ENCODE results near the gene SLC25A39.

The SLC25A39 gene

DNA sequence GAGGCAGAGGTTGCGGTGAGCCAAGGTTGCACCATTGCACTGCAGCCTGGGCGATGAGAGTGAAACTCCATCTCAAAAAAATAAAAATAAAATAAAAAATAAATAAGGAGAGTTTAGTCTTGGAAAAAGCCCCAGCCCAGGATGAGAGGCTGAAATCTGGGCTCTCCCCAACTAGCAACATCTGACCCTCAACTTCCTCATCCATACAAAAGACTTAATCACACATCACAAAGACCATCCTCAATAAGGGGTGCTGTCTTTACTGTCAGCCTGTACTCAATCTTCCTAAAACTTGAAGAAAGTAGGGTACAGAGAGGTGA is 45.3 kb downstream of the SLC25A39 start:
- Histone ChIP-seq H3K4me1 (ENCODE audit: control insufficient read depth in 1 of 2, insufficient read depth in 2 of 2, low read length in 2 of 2) (no peaks in the 10 kb centered on the region), H3K23ac (ENCODE audit: low read length) (no peak overlapping the region), H2AK5ac (ENCODE audit: low read length) (no peak overlapping the region), H3K14ac (ENCODE audit: low read length) (no peak overlapping the region), H2AFZ (ENCODE audit: insufficient read depth, low read length, poor library complexity) (no peak overlapping the region), H3K79me1 (ENCODE audit: low read length) (no peaks in the 10 kb centered on the region), H3K79me2 (ENCODE audit: control insufficient read depth, insufficient read depth, low read length, poor library complexity) (no peaks in the 10 kb centered on the region), H2BK120ac (ENCODE audit: insufficient read depth, low read length, poor library complexity) (no peak overlapping the region), H4K91ac (ENCODE audit: low read depth, low read length) (no peak overlapping the region), H3K4me2 (ENCODE audit: low read length) (no peak overlapping the region), H3K9ac (ENCODE audit: low read length) (no peak overlapping the region), H3K9me3 (ENCODE audit: insufficient read depth, low read depth, low read length) (no peaks in the 10 kb centered on the region), H2BK5ac (ENCODE audit: low read depth, low read length, poor library complexity) (no peak overlapping the region), H3K4me3 (ENCODE audit: low read depth, low read length) (no peak overlapping the region), H3K4ac (ENCODE audit: low read depth, low read length) (no peak overlapping the region), H3K18ac (ENCODE audit: low read length) (no peak overlapping the region), H2BK12ac (ENCODE audit: low read length) (no peak overlapping the region), H3K27me3 (ENCODE audit: insufficient read depth, low read length) (no peaks in the 10 kb centered on the region), H4K8ac (ENCODE audit: low read depth, low read length) (no peak overlapping the region), H4K12ac (ENCODE audit: low read depth, low read length) (no peak overlapping the region), H3K36me3 (ENCODE audit: control insufficient read depth in 1 of 2, insufficient read depth in 2 of 2, low read length in 2 of 2) (no peaks in the 10 kb centered on the region), H3K27ac (ENCODE audit: low read depth, low read length) (no peak overlapping the region)
- no CpG with 5 or more reads among the region's 2 CpGs for WGBS (ENCODE audit: extremely low coverage, insufficient coverage, insufficient read length)
- DNase-seq = peak in 1 of 2 donors; percentile 12

GRCh38 chr17:44277976-44278375 is 46.6 kb downstream of the SLC25A39 start:
- no peak overlapping the region for H3K27ac ChIP-seq (ENCODE audit: low read depth, low read length)
- no peak overlapping the region for H3K4me2 ChIP-seq (ENCODE audit: low read length)
- no peak overlapping the region for H2BK5ac ChIP-seq (ENCODE audit: low read depth, low read length, poor library complexity)
- no peak overlapping the region for H4K12ac ChIP-seq (ENCODE audit: low read depth, low read length)
- H3K36me3 ChIP-seq (ENCODE audit: control insufficient read depth in 1 of 2, insufficient read depth in 2 of 2, low read length in 2 of 2) = no peaks in the 10 kb centered on the region
- no peak overlapping the region for H2AFZ ChIP-seq (ENCODE audit: insufficient read depth, low read length, poor library complexity)
- no peak overlapping the region for H2BK120ac ChIP-seq (ENCODE audit: insufficient read depth, low read length, poor library complexity)
- H3K4me3 ChIP-seq (ENCODE audit: low read depth, low read length) = no peak overlapping the region
- no peak overlapping the region for H3K4ac ChIP-seq (ENCODE audit: low read depth, low read length)
- H3K4me1 ChIP-seq (ENCODE audit: control insufficient read depth in 1 of 2, insufficient read depth in 2 of 2, low read length in 2 of 2) = no peaks in the 10 kb centered on the region
- no peak overlapping the region for H4K91ac ChIP-seq (ENCODE audit: low read depth, low read length)
- no peak overlapping the region for H2BK12ac ChIP-seq (ENCODE audit: low read length)
- WGBS (ENCODE audit: extremely low coverage, insufficient coverage, insufficient read length) = no CpG with 5 or more reads among the region's 4 CpGs
- H3K79me2 ChIP-seq (ENCODE audit: control insufficient read depth, insufficient read depth, low read length, poor library complexity) = no peaks in the 10 kb centered on the region
- DNase-seq = no peak
- no peak overlapping the region for H2AK5ac ChIP-seq (ENCODE audit: low read length)
- no peak overlapping the region for H3K18ac ChIP-seq (ENCODE audit: low read length)
- H3K9ac ChIP-seq (ENCODE audit: low read length) = no peak overlapping the region
- no peak overlapping the region for H3K23ac ChIP-seq (ENCODE audit: low read length)
- H3K27me3 ChIP-seq (ENCODE audit: insufficient read depth, low read length) = no peaks in the 10 kb centered on the region
- H3K79me1 ChIP-seq (ENCODE audit: low read length) = no peaks in the 10 kb centered on the region
- H3K9me3 ChIP-seq (ENCODE audit: insufficient read depth, low read depth, low read length) = no peaks in the 10 kb centered on the region
- no peak overlapping the region for H3K14ac ChIP-seq (ENCODE audit: low read length)
- H4K8ac ChIP-seq (ENCODE audit: low read depth, low read length) = no peak overlapping the region

DNA sequence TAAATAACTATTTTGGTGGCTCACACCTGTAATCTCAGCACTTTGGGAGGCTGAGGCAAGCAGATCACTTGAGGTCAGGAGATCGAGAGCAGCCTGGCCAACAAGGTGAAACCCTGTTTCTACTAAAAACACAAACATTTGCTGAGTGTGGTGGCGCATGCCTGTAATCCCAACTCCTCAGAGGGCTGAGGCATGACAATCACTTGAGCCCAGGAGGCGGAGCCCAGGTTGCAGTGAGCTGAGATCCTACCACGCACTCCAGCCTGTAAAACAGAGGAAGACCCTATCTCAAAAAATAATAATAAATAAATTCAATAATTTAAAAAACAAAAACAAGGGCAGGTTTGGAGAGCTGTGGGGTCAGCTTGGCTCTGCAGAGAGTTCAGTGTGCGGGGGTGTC is 51.0 kb downstream of the SLC25A39 start:
- H3K9ac ChIP-seq (ENCODE audit: low read length) = no peak overlapping the region
- no peak overlapping the region for H2BK120ac ChIP-seq (ENCODE audit: insufficient read depth, low read length, poor library complexity)
- no peak overlapping the region for H3K27ac ChIP-seq (ENCODE audit: low read depth, low read length)
- H3K9me3 ChIP-seq (ENCODE audit: insufficient read depth, low read depth, low read length) = peaks cover 2% of the 10 kb centered on the region
- H3K4me1 ChIP-seq (ENCODE audit: control insufficient read depth in 1 of 2, insufficient read depth in 2 of 2, low read length in 2 of 2) = no peaks in the 10 kb centered on the region
- H4K91ac ChIP-seq (ENCODE audit: low read depth, low read length) = no peak overlapping the region
- H2AFZ ChIP-seq (ENCODE audit: insufficient read depth, low read length, poor library complexity) = no peak overlapping the region
- no peaks in the 10 kb centered on the region for H3K27me3 ChIP-seq (ENCODE audit: insufficient read depth, low read length)
- H3K14ac ChIP-seq (ENCODE audit: low read length) = no peak overlapping the region
- H4K8ac ChIP-seq (ENCODE audit: low read depth, low read length) = no peak overlapping the region
- H3K79me1 ChIP-seq (ENCODE audit: low read length) = no peaks in the 10 kb centered on the region
- no peak overlapping the region for H3K23ac ChIP-seq (ENCODE audit: low read length)
- WGBS (ENCODE audit: extremely low coverage, insufficient coverage, insufficient read length) = no CpG with 5 or more reads among the region's 5 CpGs
- no peaks in the 10 kb centered on the region for H3K79me2 ChIP-seq (ENCODE audit: control insufficient read depth, insufficient read depth, low read length, poor library complexity)
- no peak overlapping the region for H2AK5ac ChIP-seq (ENCODE audit: low read length)
- H3K4ac ChIP-seq (ENCODE audit: low read depth, low read length) = no peak overlapping the region
- no peak overlapping the region for H2BK12ac ChIP-seq (ENCODE audit: low read length)
- H3K36me3 ChIP-seq (ENCODE audit: control insufficient read depth in 1 of 2, insufficient read depth in 2 of 2, low read length in 2 of 2) = no peaks in the 10 kb centered on the region
- H3K4me3 ChIP-seq (ENCODE audit: low read depth, low read length) = no peak overlapping the region
- DNase-seq = peak in 1 of 2 donors; percentile 15
- H4K12ac ChIP-seq (ENCODE audit: low read depth, low read length) = no peak overlapping the region
- no peak overlapping the region for H3K4me2 ChIP-seq (ENCODE audit: low read length)
- H3K18ac ChIP-seq (ENCODE audit: low read length) = no peak overlapping the region
- no peak overlapping the region for H2BK5ac ChIP-seq (ENCODE audit: low read depth, low read length, poor library complexity)

- no peaks in the 10 kb centered on the region for H3K27me3 ChIP-seq (ENCODE audit: insufficient read depth, low read length)
- H2BK5ac ChIP-seq (ENCODE audit: low read depth, low read length, poor library complexity) = no peak overlapping the region
- no peak overlapping the region for H3K18ac ChIP-seq (ENCODE audit: low read length)
- no peaks in the 10 kb centered on the region for H3K79me1 ChIP-seq (ENCODE audit: low read length)
- no peak overlapping the region for H2AK5ac ChIP-seq (ENCODE audit: low read length)
- no peak overlapping the region for H4K91ac ChIP-seq (ENCODE audit: low read depth, low read length)
- no peak overlapping the region for H4K8ac ChIP-seq (ENCODE audit: low read depth, low read length)
- no peak overlapping the region for H2AFZ ChIP-seq (ENCODE audit: insufficient read depth, low read length, poor library complexity)
- H3K79me2 ChIP-seq (ENCODE audit: control insufficient read depth, insufficient read depth, low read length, poor library complexity) = no peaks in the 10 kb centered on the region
- H3K9ac ChIP-seq (ENCODE audit: low read length) = no peak overlapping the region
- peaks cover 2% of the 10 kb centered on the region for H3K9me3 ChIP-seq (ENCODE audit: insufficient read depth, low read depth, low read length)
- no peak overlapping the region for H3K4ac ChIP-seq (ENCODE audit: low read depth, low read length)
- no peak overlapping the region for H3K14ac ChIP-seq (ENCODE audit: low read length)
- H3K36me3 ChIP-seq (ENCODE audit: control insufficient read depth in 1 of 2, insufficient read depth in 2 of 2, low read length in 2 of 2) = no peaks in the 10 kb centered on the region
- no CpG with 5 or more reads among the region's 6 CpGs for WGBS (ENCODE audit: extremely low coverage, insufficient coverage, insufficient read length)
- peak in 1 of 2 donors; percentile 2 for DNase-seq
- H2BK120ac ChIP-seq (ENCODE audit: insufficient read depth, low read length, poor library complexity) = no peak overlapping the region
- H4K12ac ChIP-seq (ENCODE audit: low read depth, low read length) = no peak overlapping the region
- no peak overlapping the region for H3K27ac ChIP-seq (ENCODE audit: low read depth, low read length)
- no peaks in the 10 kb centered on the region for H3K4me1 ChIP-seq (ENCODE audit: control insufficient read depth in 1 of 2, insufficient read depth in 2 of 2, low read length in 2 of 2)
- H2BK12ac ChIP-seq (ENCODE audit: low read length) = no peak overlapping the region
- no peak overlapping the region for H3K23ac ChIP-seq (ENCODE audit: low read length)
- H3K4me3 ChIP-seq (ENCODE audit: low read depth, low read length) = no peak overlapping the region
- H3K4me2 ChIP-seq (ENCODE audit: low read length) = no peak overlapping the region
Measured at GRCh38 chr17:44272954-44273353, 51.7 kb downstream of the SLC25A39 start.
